GM12801 (cell line): Measurements from ENCODE around the gene FOXC2.

Experiments
- TF ChIP-seq, protein P1 (sequence below): IDR thresholded peaks from one replicate; pipeline ENCODE4 v1.5.1; 2011; ENCODE audit warnings: control low read depth; ENCODE audit not compliant: insufficient read length; ENCODE audit errors: extremely low read depth

FOXC2 gene

DNA sequence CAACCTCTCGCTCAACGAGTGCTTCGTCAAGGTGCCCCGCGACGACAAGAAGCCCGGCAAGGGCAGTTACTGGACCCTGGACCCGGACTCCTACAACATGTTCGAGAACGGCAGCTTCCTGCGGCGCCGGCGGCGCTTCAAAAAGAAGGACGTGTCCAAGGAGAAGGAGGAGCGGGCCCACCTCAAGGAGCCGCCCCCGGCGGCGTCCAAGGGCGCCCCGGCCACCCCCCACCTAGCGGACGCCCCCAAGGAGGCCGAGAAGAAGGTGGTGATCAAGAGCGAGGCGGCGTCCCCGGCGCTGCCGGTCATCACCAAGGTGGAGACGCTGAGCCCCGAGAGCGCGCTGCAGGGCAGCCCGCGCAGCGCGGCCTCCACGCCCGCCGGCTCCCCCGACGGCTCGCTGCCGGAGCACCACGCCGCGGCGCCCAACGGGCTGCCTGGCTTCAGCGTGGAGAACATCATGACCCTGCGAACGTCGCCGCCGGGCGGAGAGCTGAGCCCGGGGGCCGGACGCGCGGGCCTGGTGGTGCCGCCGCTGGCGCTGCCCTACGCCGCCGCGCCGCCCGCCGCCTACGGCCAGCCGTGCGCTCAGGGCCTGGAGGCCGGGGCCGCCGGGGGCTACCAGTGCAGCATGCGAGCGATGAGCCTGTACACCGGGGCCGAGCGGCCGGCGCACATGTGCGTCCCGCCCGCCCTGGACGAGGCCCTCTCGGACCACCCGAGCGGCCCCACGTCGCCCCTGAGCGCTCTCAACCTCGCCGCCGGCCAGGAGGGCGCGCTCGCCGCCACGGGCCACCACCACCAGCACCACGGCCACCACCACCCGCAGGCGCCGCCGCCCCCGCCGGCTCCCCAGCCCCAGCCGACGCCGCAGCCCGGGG is 1.3 kb downstream of the FOXC2 start:
- TF ChIP-seq, protein P1, sequence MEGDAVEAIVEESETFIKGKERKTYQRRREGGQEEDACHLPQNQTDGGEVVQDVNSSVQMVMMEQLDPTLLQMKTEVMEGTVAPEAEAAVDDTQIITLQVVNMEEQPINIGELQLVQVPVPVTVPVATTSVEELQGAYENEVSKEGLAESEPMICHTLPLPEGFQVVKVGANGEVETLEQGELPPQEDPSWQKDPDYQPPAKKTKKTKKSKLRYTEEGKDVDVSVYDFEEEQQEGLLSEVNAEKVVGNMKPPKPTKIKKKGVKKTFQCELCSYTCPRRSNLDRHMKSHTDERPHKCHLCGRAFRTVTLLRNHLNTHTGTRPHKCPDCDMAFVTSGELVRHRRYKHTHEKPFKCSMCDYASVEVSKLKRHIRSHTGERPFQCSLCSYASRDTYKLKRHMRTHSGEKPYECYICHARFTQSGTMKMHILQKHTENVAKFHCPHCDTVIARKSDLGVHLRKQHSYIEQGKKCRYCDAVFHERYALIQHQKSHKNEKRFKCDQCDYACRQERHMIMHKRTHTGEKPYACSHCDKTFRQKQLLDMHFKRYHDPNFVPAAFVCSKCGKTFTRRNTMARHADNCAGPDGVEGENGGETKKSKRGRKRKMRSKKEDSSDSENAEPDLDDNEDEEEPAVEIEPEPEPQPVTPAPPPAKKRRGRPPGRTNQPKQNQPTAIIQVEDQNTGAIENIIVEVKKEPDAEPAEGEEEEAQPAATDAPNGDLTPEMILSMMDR, result no peak

DNA sequence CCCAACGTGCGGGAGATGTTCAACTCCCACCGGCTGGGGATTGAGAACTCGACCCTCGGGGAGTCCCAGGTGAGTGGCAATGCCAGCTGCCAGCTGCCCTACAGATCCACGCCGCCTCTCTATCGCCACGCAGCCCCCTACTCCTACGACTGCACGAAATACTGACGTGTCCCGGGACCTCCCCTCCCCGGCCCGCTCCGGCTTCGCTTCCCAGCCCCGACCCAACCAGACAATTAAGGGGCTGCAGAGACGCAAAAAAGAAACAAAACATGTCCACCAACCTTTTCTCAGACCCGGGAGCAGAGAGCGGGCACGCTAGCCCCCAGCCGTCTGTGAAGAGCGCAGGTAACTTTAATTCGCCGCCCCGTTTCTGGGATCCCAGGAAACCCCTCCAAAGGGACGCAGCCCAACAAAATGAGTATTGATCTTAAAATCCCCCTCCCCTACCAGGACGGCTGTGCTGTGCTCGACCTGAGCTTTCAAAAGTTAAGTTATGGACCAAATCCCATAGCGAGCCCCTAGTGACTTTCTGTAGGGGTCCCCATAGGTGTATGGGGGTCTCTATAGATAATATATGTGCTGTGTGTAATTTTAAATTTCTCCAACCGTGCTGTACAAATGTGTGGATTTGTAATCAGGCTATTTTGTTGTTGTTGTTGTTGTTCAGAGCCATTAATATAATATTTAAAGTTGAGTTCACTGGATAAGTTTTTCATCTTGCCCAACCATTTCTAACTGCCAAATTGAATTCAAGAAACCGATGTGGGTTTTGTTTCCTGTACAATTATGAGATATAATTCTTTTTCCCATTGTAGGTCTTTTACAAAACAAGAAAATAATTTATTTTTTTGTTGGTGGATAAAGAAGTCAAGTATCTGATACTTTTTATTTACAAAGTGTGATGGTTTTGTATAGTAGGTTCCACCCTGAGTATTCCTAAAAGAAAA is 2.3 kb downstream of the FOXC2 start:
- TF ChIP-seq, protein P1, result no peak

DNA sequence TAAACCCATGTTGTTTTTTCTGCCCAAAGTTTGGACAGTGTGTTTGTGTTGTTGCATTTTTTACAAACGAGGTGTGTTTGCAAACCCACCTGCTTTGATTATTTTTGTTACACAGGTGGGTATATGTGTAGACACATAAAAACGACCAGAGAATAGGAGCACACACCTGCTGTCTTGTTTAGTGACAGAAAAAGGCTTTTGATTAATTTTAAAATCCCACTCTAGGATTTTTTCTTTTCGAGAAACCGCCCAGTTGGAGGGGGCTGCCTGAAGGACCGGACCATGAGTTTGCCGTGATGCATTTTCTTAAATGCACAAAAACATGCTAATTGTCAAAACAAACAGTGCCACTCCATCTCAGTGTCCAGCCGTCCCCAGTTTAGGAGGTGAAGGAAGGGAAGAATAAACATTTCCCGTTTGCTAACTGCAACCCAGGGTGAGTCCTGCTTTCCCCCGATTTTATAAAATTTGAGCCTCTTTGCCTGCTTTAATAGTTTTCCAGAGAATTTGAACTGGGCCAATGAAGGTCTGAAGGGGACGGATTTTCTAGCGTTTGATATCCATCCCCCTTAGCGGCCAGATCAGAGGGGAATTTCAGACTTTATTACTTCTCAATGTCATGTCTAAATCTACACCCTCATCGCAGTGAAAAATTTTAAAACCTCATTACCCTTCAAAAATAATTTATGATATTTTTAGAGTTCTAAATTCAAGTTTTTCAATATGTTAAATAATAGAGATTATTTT is 3.2 kb downstream of the FOXC2 start:
- TF ChIP-seq, protein P1, result no peak

DNA sequence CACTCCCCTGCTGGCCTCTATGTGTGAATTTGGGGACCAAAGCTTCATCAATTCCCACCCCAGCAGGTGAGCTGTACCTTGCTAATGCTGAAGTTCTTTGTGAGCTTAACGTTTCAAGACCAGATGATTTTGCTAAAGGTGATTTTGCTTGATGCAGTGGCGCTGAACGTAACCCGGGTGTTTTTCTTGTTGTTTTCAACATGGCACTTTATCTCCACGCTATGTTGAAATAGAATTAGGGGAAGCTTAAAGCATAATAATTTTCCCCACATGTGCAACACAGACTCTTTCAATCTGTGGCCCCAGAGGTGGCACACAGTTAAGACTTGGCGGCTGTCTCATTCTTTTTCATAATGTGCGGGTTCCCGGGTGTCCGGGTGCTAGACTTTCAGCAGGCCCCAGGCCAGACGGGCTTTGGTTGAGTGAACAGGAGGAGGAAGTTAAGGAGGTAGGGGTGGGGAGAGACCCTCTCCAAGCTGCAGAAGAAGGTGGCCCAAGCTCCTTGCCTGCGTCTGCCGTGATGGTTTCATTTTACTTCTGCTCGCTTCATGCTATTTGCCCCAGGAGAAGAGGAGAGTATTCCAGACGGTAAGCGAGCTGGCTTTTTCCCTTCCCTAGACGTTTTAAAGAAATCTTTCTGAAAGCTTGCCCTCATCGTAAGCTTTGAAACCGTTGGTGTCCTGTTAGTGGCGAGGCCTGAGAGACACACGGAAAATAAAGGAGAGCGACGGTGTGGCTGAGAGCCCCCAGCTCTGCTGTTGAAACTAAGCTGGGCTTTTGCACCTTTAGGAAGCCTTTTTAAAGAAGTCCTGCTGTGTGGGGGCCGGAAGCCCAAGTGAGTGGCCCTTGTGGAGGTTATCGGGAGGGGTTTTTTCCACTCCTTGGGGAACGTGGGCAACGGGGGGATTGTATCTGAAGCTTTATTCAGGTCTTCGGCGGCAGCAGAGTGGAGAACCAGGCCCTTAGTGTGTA is 4.2 kb downstream of the FOXC2 start:
- TF ChIP-seq, protein P1, result no peak

DNA sequence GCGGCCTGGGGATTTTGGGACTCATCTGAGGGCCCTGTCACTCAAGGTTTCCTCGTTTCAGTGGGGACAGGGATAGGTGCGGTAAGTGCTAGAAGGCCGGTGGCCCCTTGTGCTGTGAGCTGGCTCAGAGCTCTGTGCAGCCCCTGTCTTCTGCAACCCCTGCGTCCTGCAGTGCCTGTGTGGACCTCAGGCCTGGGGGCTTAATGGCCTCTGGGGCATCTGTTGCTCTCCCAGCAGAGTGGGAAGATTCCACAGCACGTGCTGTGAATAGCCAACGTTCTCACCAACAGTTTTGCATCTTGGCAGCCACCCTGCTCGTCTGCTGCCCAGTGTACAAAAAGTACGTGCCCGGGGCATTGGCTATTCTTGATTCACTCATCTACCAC is 4.9 kb downstream of the FOXC2 start:
- TF ChIP-seq, protein P1, result no peak

DNA sequence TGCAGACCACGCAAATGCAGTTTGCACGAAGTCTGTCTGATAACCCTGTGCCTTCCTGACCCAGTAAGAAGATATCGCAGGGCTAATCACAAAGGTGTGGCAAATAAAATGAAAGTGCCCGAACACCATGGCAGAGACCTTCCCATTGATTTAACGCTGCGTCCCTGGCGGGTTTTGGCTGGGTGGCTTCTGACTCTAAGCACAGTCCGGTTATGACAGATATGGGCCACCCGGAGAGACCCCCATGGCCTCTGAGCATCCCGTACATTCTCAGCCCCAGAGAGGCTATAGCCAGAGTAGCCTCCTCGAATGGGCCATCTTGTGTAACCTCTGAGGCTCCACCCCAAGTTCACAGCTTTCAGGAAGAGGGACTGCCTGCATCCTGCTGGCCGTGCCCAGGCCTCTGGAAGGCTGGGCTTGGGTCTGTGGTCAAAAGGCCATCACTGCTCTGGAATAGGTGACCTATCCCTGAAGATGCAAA is 5.5 kb downstream of the FOXC2 start:
- TF ChIP-seq, protein P1, result no peak
